Fibroblast of pulmonary artery (primary cell): ENCODE results near the gene TSKU.
A peak's percentile ranks its signal among the peaks of the same experiment; 100 is the strongest.

Experiments used
- DNase-seq: peaks from one replicate; pipeline ENCODE4 v3.0.0-alpha.2; 2010; ENCODE audit warnings: low read depth
- H3K4me3 ChIP-seq: replicated peaks from 2 replicates; pipeline ENCODE4 v1.5.1; 2011; ENCODE audit warnings: low read depth, mild to moderate bottlenecking, control low read depth, low read length, moderate library complexity
- CTCF ChIP-seq: IDR thresholded peaks from 2 replicates; pipeline ENCODE4 v1.5.1; 2011; ENCODE audit warnings: mild to moderate bottlenecking, control low read depth, low read length, inconsistent platforms; ENCODE audit errors: missing control alignments

Gene TSKU

GRCh38 chr11:76752321-76753143, 30.6 kb upstream of the TSKU start:
- no peak for TF ChIP-seq CTCF
- peak; percentile 86 for DNase-seq
- H3K4me3 ChIP-seq: no peak overlapping the region

GRCh38 chr11:76753449-76753848, 29.7 kb upstream of the TSKU start:
- DNase-seq: no peak
- TF ChIP-seq CTCF: no peak

GRCh38 chr11:76753950-76754349, 29.2 kb upstream of the TSKU start:
- TF ChIP-seq CTCF: no peak
- no peak overlapping the region for H3K4me3 ChIP-seq
- no peak for DNase-seq

More at GRCh38 chr11:76753449-76753848, 29.7 kb upstream of the TSKU start:
- H3K4me3 ChIP-seq: no peak overlapping the region

GRCh38 chr11:76756341-76756741, 26.8 kb upstream of the TSKU start:
- DNase-seq: no peak
- no peak overlapping the region for H3K4me3 ChIP-seq
- no peak for TF ChIP-seq CTCF

GRCh38 chr11:76758311-76758710, 24.8 kb upstream of the TSKU start:
- TF ChIP-seq CTCF: no peak
- DNase-seq: no peak
- H3K4me3 ChIP-seq: no peak overlapping the region

- DNase-seq: no peak
- no peak overlapping the region for H3K4me3 ChIP-seq
- TF ChIP-seq CTCF: no peak
Measured at GRCh38 chr11:76759092-76759491, 24.1 kb upstream of the TSKU start.

GRCh38 chr11:76759517-76759916, 23.6 kb upstream of the TSKU start:
- H3K4me3 ChIP-seq: no peak overlapping the region
- no peak for TF ChIP-seq CTCF
- no peak for DNase-seq
